ENCODE measurements around the gene ZFP62.
"Not testable (repeated sequence)": the region's sequence is repeated elsewhere in the genome, so short reads cannot be mapped to it uniquely, and the experiment has no call there.

Gene ZFP62

GRCh38 chr5:180830253-180831138 lies 30.6 kb downstream of the ZFP62 start:
- DNase-seq (ENCODE audit: low read depth), result peak; percentile 63

GRCh38 chr5:180829726-180830125 lies 31.4 kb downstream of the ZFP62 start:
- DNase-seq (ENCODE audit: low read depth), result no peak

- DNase-seq (ENCODE audit: low read depth), result not testable (repeated sequence)
Measured at GRCh38 chr5:180828756-180829531, 32.1 kb downstream of the ZFP62 start.

GRCh38 chr5:180827374-180827773 lies 33.7 kb downstream of the ZFP62 start:
- not testable (repeated sequence) for DNase-seq (ENCODE audit: low read depth)

GRCh38 chr5:180825768-180826525 lies 35.1 kb downstream of the ZFP62 start:
- DNase-seq (ENCODE audit: low read depth), result no peak

- no peak for DNase-seq (ENCODE audit: low read depth)
Measured at GRCh38 chr5:180824630-180825476, 36.2 kb downstream of the ZFP62 start.

- no peak for DNase-seq (ENCODE audit: low read depth)
Measured at GRCh38 chr5:180823940-180824629, 37.0 kb downstream of the ZFP62 start.

GRCh38 chr5:180823346-180823745 lies 37.7 kb downstream of the ZFP62 start:
- no peak for DNase-seq (ENCODE audit: low read depth)

GRCh38 chr5:180821538-180821937 lies 39.5 kb downstream of the ZFP62 start:
- DNase-seq (ENCODE audit: low read depth), result no peak

- DNase-seq (ENCODE audit: low read depth), result no peak
Measured at GRCh38 chr5:180820788-180821321, 40.2 kb downstream of the ZFP62 start.

GRCh38 chr5:180818677-180819341 lies 42.3 kb downstream of the ZFP62 start:
- no peak for DNase-seq (ENCODE audit: low read depth)

- no peak for DNase-seq (ENCODE audit: low read depth)
Measured at GRCh38 chr5:180817893-180818674, 43.0 kb downstream of the ZFP62 start.

- DNase-seq (ENCODE audit: low read depth), result no peak
Measured at GRCh38 chr5:180816608-180817534, 44.2 kb downstream of the ZFP62 start.

GRCh38 chr5:180815293-180815917 lies 45.7 kb downstream of the ZFP62 start:
- no peak for DNase-seq (ENCODE audit: low read depth)

- DNase-seq (ENCODE audit: low read depth), result no peak
Measured at GRCh38 chr5:180813420-180813819, 47.7 kb downstream of the ZFP62 start.

GRCh38 chr5:180811623-180812124 lies 49.4 kb downstream of the ZFP62 start:
- DNase-seq (ENCODE audit: low read depth), result no peak

- DNase-seq (ENCODE audit: low read depth), result no peak
Measured at GRCh38 chr5:180810959-180811622, 50.0 kb downstream of the ZFP62 start.

Data from T follicular helper cell (primary cell).